ENCODE measurements around the gene CCDC28A.
A peak's percentile ranks its signal among the peaks of the same experiment; 100 is the strongest.

The CCDC28A gene

DNA sequence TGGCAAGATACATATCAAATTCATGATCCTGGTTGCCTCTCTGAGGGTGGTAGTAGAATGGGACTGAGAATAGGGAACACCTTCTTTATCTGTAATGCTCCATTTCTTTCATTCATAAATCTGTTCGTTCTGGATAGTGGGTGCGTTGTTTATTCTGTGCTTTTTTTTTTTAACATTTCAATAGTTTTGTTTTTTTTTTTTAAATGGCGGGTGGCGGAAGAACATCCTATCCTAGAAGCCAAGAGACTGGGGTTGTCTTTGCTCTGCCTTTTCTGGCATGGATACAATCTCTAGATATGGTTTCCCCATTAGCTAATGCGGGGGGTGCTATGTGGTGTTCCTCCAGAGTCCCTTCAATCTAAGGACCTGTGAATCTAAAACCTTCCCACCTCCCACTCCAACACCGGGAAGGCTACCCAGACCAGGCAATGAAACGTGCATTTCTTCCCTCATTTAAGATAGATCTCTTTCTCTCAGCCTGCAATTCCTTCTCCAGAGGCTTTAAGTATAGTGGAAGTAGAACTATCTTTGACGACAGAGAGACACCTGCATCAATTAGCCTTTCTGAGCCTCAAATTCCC lies 883 bp upstream of the CCDC28A start:
- TF ChIP-seq, protein P1, sequence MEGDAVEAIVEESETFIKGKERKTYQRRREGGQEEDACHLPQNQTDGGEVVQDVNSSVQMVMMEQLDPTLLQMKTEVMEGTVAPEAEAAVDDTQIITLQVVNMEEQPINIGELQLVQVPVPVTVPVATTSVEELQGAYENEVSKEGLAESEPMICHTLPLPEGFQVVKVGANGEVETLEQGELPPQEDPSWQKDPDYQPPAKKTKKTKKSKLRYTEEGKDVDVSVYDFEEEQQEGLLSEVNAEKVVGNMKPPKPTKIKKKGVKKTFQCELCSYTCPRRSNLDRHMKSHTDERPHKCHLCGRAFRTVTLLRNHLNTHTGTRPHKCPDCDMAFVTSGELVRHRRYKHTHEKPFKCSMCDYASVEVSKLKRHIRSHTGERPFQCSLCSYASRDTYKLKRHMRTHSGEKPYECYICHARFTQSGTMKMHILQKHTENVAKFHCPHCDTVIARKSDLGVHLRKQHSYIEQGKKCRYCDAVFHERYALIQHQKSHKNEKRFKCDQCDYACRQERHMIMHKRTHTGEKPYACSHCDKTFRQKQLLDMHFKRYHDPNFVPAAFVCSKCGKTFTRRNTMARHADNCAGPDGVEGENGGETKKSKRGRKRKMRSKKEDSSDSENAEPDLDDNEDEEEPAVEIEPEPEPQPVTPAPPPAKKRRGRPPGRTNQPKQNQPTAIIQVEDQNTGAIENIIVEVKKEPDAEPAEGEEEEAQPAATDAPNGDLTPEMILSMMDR (conservative IDR thresholded peaks at IDR 0.05; ENCODE audit: low read depth, low read length), result no peak
- no peak for DNase-seq (ENCODE audit: low read depth)
- peak overlapping the region; percentile 88 for H3K4me3 ChIP-seq (ENCODE audit: low read depth, low read length)

GRCh38 chr6:138774370-138774769 lies 801 bp downstream of the CCDC28A start:
- no peak for DNase-seq (ENCODE audit: low read depth)
- TF ChIP-seq, protein P1 (conservative IDR thresholded peaks at IDR 0.05; ENCODE audit: low read depth, low read length), result no peak
- H3K4me3 ChIP-seq (ENCODE audit: low read depth, low read length), result peak overlapping the region; percentile 88

GRCh38 chr6:138776659-138777058 lies 3.1 kb downstream of the CCDC28A start:
- no peak for DNase-seq (ENCODE audit: low read depth)
- no peak overlapping the region for H3K4me3 ChIP-seq (ENCODE audit: low read depth, low read length)
- TF ChIP-seq, protein P1 (conservative IDR thresholded peaks at IDR 0.05; ENCODE audit: low read depth, low read length), result no peak

DNA sequence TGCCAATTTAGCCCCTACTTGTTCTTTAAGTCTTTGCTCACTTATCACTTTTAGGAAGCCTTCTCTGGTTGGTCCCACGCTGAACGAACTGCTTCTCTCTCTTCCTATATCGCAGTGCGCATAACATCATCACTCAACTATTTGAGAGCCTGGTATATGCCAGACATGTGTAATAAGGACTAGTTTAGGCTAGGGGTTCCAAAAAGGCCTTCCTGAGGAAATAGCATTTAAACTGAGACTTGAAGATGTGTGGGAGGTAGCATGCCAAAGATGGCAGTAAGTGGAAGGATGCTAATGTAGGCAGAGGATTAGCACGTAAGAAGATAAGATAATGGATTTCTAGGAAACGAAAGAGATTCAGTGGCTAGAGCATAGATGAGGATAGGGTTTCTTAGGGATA lies 4.8 kb downstream of the CCDC28A start:
- no peak for DNase-seq (ENCODE audit: low read depth)
- H3K4me3 ChIP-seq (ENCODE audit: low read depth, low read length), result no peak overlapping the region
- TF ChIP-seq, protein P1 (conservative IDR thresholded peaks at IDR 0.05; ENCODE audit: low read depth, low read length), result no peak

- TF ChIP-seq, protein P1 (conservative IDR thresholded peaks at IDR 0.05; ENCODE audit: low read depth, low read length), result no peak
- H3K4me3 ChIP-seq (ENCODE audit: low read depth, low read length), result no peak overlapping the region
- no peak for DNase-seq (ENCODE audit: low read depth)
These were observed 8.7 kb downstream of the CCDC28A start for GRCh38 chr6:138782243-138782642.

DNA sequence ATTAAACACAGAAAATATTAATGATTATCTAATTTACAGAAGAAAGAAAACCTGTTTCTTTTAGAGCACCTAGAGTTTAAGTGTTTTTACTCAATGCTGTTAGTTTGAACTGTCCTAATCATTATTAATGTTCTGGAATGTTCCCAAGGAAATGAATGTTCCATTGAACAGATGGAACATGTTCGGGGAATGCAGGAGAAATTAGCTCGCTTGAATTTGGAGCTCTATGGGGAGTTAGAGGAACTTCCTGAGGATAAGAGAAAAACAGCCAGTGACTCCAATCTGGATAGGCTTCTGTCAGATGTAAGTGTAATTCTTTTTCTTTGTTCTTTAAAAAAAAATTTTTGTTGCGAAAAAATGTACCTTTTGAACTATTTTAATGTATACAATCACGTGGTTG lies 11.5 kb downstream of the CCDC28A start:
- no peak overlapping the region for H3K4me3 ChIP-seq (ENCODE audit: low read depth, low read length)
- TF ChIP-seq, protein P1 (conservative IDR thresholded peaks at IDR 0.05; ENCODE audit: low read depth, low read length), result no peak
- no peak for DNase-seq (ENCODE audit: low read depth)

DNA sequence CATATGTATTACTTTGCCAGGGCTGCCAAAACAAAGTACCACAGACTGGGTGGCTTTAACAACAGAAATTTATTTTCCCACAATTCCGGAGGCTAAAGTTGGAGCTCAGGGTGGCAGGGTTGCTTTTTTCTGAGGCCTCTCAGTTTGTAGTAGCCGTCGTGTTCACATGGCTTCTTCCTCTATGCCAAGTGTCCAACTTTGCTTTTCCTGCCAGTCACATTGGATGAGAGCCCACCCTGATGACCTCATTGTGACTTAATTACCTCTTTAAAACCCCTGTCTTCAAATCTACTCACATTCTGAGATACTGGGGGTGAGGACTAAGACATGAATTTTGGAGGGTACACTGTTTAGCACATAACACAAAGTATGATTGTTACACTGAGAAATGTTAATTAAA lies 12.4 kb downstream of the CCDC28A start:
- TF ChIP-seq, protein P1 (conservative IDR thresholded peaks at IDR 0.05; ENCODE audit: low read depth, low read length), result no peak
- no peak for DNase-seq (ENCODE audit: low read depth)
- H3K4me3 ChIP-seq (ENCODE audit: low read depth, low read length), result no peak overlapping the region
